H1 (cell line): Measurements from ENCODE around the gene RAB2B. TPM values are rescaled to one million over a fixed set of nuclear protein-coding genes. Genes with fewer than 3 reads are reported as not detected.
"Not testable (repeated sequence)": the region's sequence is repeated elsewhere in the genome, so short reads cannot be mapped to it uniquely, and the experiment has no call there.

Experiments
- CTCF ChIA-PET: fragments of 300-600 bp; sonication (Branson Sonifier 250); formaldehyde crosslinking; loops from one replicate; lab custom pipeline; 2021; ENCODE audit not compliant: partially characterized antibody; lab: Charles Lee
- POLR2A ChIA-PET: fragments of 300-600 bp; sonication (Branson Sonifier 250); formaldehyde crosslinking; loops from one replicate; lab custom pipeline; 2021; ENCODE audit warnings: inconsistent platforms; ENCODE audit not compliant: partially characterized antibody; lab: Charles Lee
- DNase-seq, 2 experiments: peaks; one replicate each; pipeline versions ENCODE4 v3.0.0 to v3.0.0-alpha.2; 2010 to 2022; ENCODE audit warnings: low spot score in 2 of 2, low read depth in 1 of 2, mixed read lengths in 1 of 2
- FAIRE-seq: peaks from 2 replicates; lab custom pipeline; 2011; peaks lifted over from hg19 to GRCh38; lab: Jason Lieb, UNC
- H2AFZ ChIP-seq: 2 replicates; pipeline ENCODE4 v1.8.1; 2012; ENCODE audit warnings: low read length, inconsistent platforms
- H2AK5ac ChIP-seq: 2 replicates; pipeline ENCODE4 v1.6.1; 2013; ENCODE audit warnings: low read depth, low read length
- H2BK120ac ChIP-seq: replicated peaks from 2 replicates; pipeline ENCODE3; 2013; ENCODE audit warnings: low read depth, low read length, inconsistent platforms
- H2BK12ac ChIP-seq: 2 replicates; pipeline ENCODE4 v1.6.1; 2013; ENCODE audit warnings: low read depth, low read length
- H2BK15ac ChIP-seq: 2 replicates; pipeline ENCODE4 v1.6.1; 2013; ENCODE audit warnings: low read length
- H2BK20ac ChIP-seq: 2 replicates; pipeline ENCODE4 v1.6.1; 2013; ENCODE audit warnings: low read length
- H2BK5ac ChIP-seq: 2 replicates; pipeline ENCODE4 v1.6.1; 2013; ENCODE audit warnings: low read depth, low read length
- H3K14ac ChIP-seq: 2 replicates; pipeline ENCODE4 v1.6.1; 2013; ENCODE audit warnings: inconsistent platforms; ENCODE audit not compliant: insufficient read length
- H3K18ac ChIP-seq: 2 replicates; pipeline ENCODE4 v1.6.1; 2013; ENCODE audit warnings: low read length; ENCODE audit errors: extremely low read depth
- H3K23ac ChIP-seq: 2 replicates; pipeline ENCODE4 v1.6.1; 2013; ENCODE audit warnings: inconsistent platforms; ENCODE audit not compliant: insufficient read length
- H3K23me2 ChIP-seq: 2 replicates; pipeline ENCODE4 v1.6.1; 2013; ENCODE audit warnings: low read depth, low read length
- H3K27ac ChIP-seq: 2 replicates; pipeline ENCODE4 v1.6.1; 2011; ENCODE audit warnings: low read depth, low read length, inconsistent platforms
- H3K27me3 ChIP-seq, 4 experiments: replicated peaks in 1 of 4; 1 replicate in 1 of 4; 2 replicates in 3 of 4; pipeline versions ENCODE4 v1.6.1 to v1.8.1; 2011 to 2013; ENCODE audit warnings: low read length in 3 of 4, mild to moderate bottlenecking in 3 of 4, inconsistent platforms in 2 of 4, mixed read lengths in 2 of 4, moderate library complexity in 1 of 4; ENCODE audit not compliant: control insufficient read depth in 3 of 4, insufficient read depth in 3 of 4; ENCODE audit errors: extremely low read depth in 1 of 4
- H3K36me3 ChIP-seq, 4 experiments: 2 replicates each; pipeline versions ENCODE4 v1.6.1 to v1.8.1; 2011 to 2013; ENCODE audit warnings: mild to moderate bottlenecking in 4 of 4, low read length in 3 of 4, moderate library complexity in 2 of 4, control low read depth in 1 of 4, inconsistent platforms in 1 of 4; ENCODE audit not compliant: insufficient read depth in 4 of 4, control insufficient read depth in 2 of 4
- H3K4ac ChIP-seq: replicated peaks from 2 replicates; pipeline ENCODE3; 2013; ENCODE audit warnings: low read length, low read depth, mixed read lengths, inconsistent platforms; ENCODE audit not compliant: insufficient read length
- H3K4me1 ChIP-seq, 4 experiments: replicated peaks in 1 of 4; 1 replicate in 1 of 4; 2 replicates in 3 of 4; pipeline versions ENCODE4 v1.6.1 to v1.8.1; 2011 to 2013; ENCODE audit warnings: low read length in 3 of 4, inconsistent platforms in 2 of 4, mixed read lengths in 1 of 4; ENCODE audit not compliant: insufficient read depth in 4 of 4, control insufficient read depth in 3 of 4
- H3K4me2 ChIP-seq, 2 experiments: 2 replicates each; pipeline versions ENCODE4 v1.6.1 to v1.8.1; 2011 to 2013; ENCODE audit warnings: low read depth in 2 of 2, low read length in 2 of 2, control low read depth in 1 of 2, inconsistent platforms in 1 of 2, mild to moderate bottlenecking in 1 of 2; ENCODE audit not compliant: insufficient read depth in 1 of 2
- H3K4me3 ChIP-seq, 4 experiments: fragments of 200-600, 300-600 bp in 1 of 4; sonication (generic), shearing (Covaris generic), sonication (Bioruptor Twin) in 1 of 4; 2 replicates each; pipeline versions ENCODE4 v1.5.1 to v1.8.1; 2011 to 2016; ENCODE audit warnings: low read length in 4 of 4, low read depth in 3 of 4, control low read depth in 2 of 4, inconsistent platforms in 2 of 4, mild to moderate bottlenecking in 2 of 4, mixed read lengths in 1 of 4, moderate library complexity in 1 of 4; ENCODE audit not compliant: insufficient read depth in 2 of 4; ENCODE audit errors: extremely low read depth in 1 of 4
- H3K56ac ChIP-seq: replicated peaks from 2 replicates; pipeline ENCODE3; 2013; ENCODE audit warnings: low read depth, mild to moderate bottlenecking, mixed read lengths, low read length, inconsistent platforms; ENCODE audit not compliant: insufficient read length
- H3K79me1 ChIP-seq: 2 replicates; pipeline ENCODE4 v1.6.1; 2013; ENCODE audit warnings: low read depth, low read length, control low read depth
- H3K79me2 ChIP-seq, 2 experiments: 2 replicates each; pipeline versions ENCODE4 v1.6.1 to v1.8.1; 2012 to 2013; ENCODE audit warnings: low read length in 2 of 2, mild to moderate bottlenecking in 2 of 2, inconsistent platforms in 1 of 2; ENCODE audit not compliant: insufficient read depth in 2 of 2, control insufficient read depth in 1 of 2
- H3K9ac ChIP-seq, 4 experiments: replicated peaks in 1 of 4; 1 replicate in 1 of 4; 2 replicates in 3 of 4; pipeline versions ENCODE4 v1.6.1 to v1.8.1; 2011 to 2013; ENCODE audit warnings: low read depth in 3 of 4, low read length in 3 of 4, control low read depth in 2 of 4, mild to moderate bottlenecking in 2 of 4, moderate library complexity in 2 of 4, inconsistent platforms in 1 of 4; ENCODE audit errors: extremely low read depth in 1 of 4
- H3K9me3 ChIP-seq, 2 experiments: 2 replicates each; pipeline versions ENCODE4 v1.6.1 to v1.8.1; 2012 to 2013; ENCODE audit warnings: mild to moderate bottlenecking in 2 of 2, moderate library complexity in 2 of 2, control low read depth in 1 of 2, inconsistent platforms in 1 of 2, low read depth in 1 of 2, low read length in 1 of 2, mixed read lengths in 1 of 2; ENCODE audit not compliant: insufficient read depth in 2 of 2
- H4K20me1 ChIP-seq, 2 experiments: replicated peaks in 1 of 2; 2 replicates each; pipeline versions ENCODE3 to v1.8.1; 2011 to 2013; ENCODE audit warnings: inconsistent platforms in 2 of 2, low read length in 2 of 2, mild to moderate bottlenecking in 1 of 2; ENCODE audit not compliant: insufficient read depth in 2 of 2, control insufficient read depth in 1 of 2
- H4K5ac ChIP-seq: 2 replicates; pipeline ENCODE4 v1.6.1; 2013; ENCODE audit warnings: low read length, low read depth, mixed read lengths, inconsistent platforms; ENCODE audit not compliant: insufficient read length
- H4K8ac ChIP-seq: 2 replicates; pipeline ENCODE4 v1.8.0; 2013; ENCODE audit warnings: mild to moderate bottlenecking, moderate library complexity, low read length, inconsistent platforms; ENCODE audit not compliant: insufficient read depth; ENCODE audit errors: extremely low read depth
- H4K91ac ChIP-seq: replicated peaks from 2 replicates; pipeline ENCODE3; 2013; ENCODE audit warnings: low read length, mixed read lengths, inconsistent platforms; ENCODE audit not compliant: insufficient read length
- WGBS, 2 experiments: shearing (Covaris generic) in 1 of 2; methylation state at CpG; one replicate each; pipeline versions ENCODE4 v1.1.6 to v1.1.7; 2013 to 2015; ENCODE audit warnings: low lambda C conversion rate in 2 of 2, mixed read lengths in 2 of 2, inconsistent platforms in 1 of 2, low coverage in 1 of 2, missing lambda C conversion rate in 1 of 2; ENCODE audit not compliant: insufficient replicate concordance in 2 of 2, insufficient coverage in 1 of 2, insufficient read length in 1 of 2; ENCODE audit errors: extremely low coverage in 1 of 2, missing lambda C conversion rate in 1 of 2; 5-methylcytosine and 5-hydroxymethylcytosine counted together
- polyA plus RNA-seq, 7 experiments: library from polyadenylated mRNA; depleted of rRNA in 3 of 7; stranded (reverse) in 5 of 7; unstranded in 2 of 7; fragments of >200 nt in 5 of 7; fragments of 200-250 nt in 2 of 7; gene quantifications; 1 replicate in 5 of 7; 2 replicates in 1 of 7; 4 replicates in 1 of 7; pipeline versions ENCODE4 v1.2.1 to v1.2.3, GENCODE V29; 2011 to 2013; ENCODE audit warnings: missing spikeins in 2 of 7, mixed read lengths in 2 of 7
- total RNA-seq: library from RNA; stranded (reverse); fragmentation: NEBNext Ultra II Directional; extraction: Animal tissue kit (Norgen Biotek cat#: 25700); gene quantifications from 2 replicates; pipeline ENCODE4 v1.2.1, GENCODE V29; 2021

The RAB2B gene
- total and polyA plus RNA-seq, 2 of the 8 experiments (the other 6 are each of a cell fraction or from before 2014, with no cell fraction given), result 23.4 to 26.1 TPM

- H3K36me3 ChIP-seq, FAIRE-seq: not testable (repeated sequence)
Measured at GRCh38 chr14:21442657-21443056, 34.1 kb downstream of the RAB2B start.

More at GRCh38 chr14:21442657-21443056, 34.1 kb downstream of the RAB2B start:
- ChIA-PET POLR2A (interaction anchor here (1.1 to 5.1 kb wide), 4 partner anchors 8 to 13 kb away, joined by 4 to 36 read pairs (median 9); partner anchors contain the start of gene CHD8), CTCF (interaction anchor here (0.9 to 1.7 kb wide), 2 partner anchors 15 to 35 kb away, joined by 4 to 8 read pairs; partner anchors contain the start of gene TOX4)
- WGBS, 2 experiments, result no CpG with 5 or more reads among the region's 1 CpG
- not testable (repeated sequence) for H2AFZ ChIP-seq, H3K4me1 ChIP-seq, H2BK12ac ChIP-seq, H3K56ac ChIP-seq, DNase-seq, H3K14ac ChIP-seq, H4K5ac ChIP-seq, H4K91ac ChIP-seq, H3K27me3 ChIP-seq, H2BK15ac ChIP-seq, H4K8ac ChIP-seq, H2AK5ac ChIP-seq, H3K4me3 ChIP-seq, H4K20me1 ChIP-seq, H2BK120ac ChIP-seq, H3K4ac ChIP-seq, H3K9ac ChIP-seq, H3K9me3 ChIP-seq, H3K18ac ChIP-seq, H3K23ac ChIP-seq, H2BK5ac ChIP-seq, H3K23me2 ChIP-seq, H2BK20ac ChIP-seq, H3K4me2 ChIP-seq, H3K27ac ChIP-seq
- H3K79me2 ChIP-seq, result peaks cover 16 to 87% of the 10 kb centered on the region in 2 experiments
- H3K79me1 ChIP-seq, result peaks cover 11% of the 10 kb centered on the region
